ENCODE measurements around the gene LCN6.

DNA sequence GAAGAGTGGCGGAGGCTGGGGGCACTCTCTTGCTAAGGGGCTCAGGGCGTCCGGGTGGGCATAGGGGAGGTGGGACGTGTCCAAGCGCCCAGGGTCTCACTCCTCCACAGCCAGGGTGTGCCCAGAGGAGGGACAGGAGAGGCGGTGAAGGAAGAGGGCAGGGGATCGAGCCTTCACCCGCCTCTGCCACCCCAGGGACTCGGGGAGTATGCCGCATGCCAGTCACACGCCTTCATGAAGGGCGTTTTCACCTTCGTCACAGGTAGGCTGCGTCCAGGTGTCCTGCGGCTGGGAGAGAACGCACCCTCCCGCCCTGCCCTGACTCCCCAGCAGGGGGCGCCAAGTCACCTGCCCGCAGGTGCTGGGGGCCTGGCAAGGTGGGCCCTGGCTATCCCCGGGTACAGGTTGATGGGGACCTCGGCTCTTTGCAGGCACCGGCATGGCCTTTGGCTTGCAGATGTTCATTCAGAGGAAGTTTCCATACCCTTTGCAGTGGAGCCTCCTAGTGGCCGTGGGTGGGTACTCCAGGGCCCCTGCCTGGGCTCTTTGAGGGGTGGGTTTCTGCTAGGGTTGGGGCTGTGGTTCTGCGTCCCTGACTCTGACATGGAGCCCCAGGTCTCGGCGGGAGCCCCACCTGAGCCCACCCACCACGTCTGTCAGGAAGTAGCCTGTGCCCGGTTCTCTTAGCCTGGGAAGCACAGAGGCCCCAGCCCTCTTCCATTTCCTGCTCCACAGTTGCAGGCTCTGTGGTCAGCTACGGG is 43.4 kb upstream of the LCN6 start:
- no peak for TF ChIP-seq USF2 (IDR thresholded peaks at IDR 0.05; ENCODE audit: low read depth, low read length)
- TF ChIP-seq USF2 (CRISPR knock-in tag; IDR thresholded peaks at IDR 0.05; ENCODE audit: borderline replicate concordance), result no peak
- peak; percentile 95 for TF ChIP-seq CTCF (CRISPR knock-in tag; IDR thresholded peaks at IDR 0.05)
- TF ChIP-seq ELF4 (CRISPR knock-in tag; IDR thresholded peaks at IDR 0.05; ENCODE audit: borderline replicate concordance), result 0 out of 2 replicates have a peak, but pooled peaks have one; percentile 36
- TF ChIP-seq SP5 (CRISPR knock-in tag; IDR thresholded peaks at IDR 0.05; ENCODE audit: borderline replicate concordance, low read depth), result no peak
- no peak for TF ChIP-seq NFYC (CRISPR knock-in tag; IDR thresholded peaks at IDR 0.05)
